Measurements from ENCODE around the gene UBE2I. TPM values are rescaled to one million over a fixed set of nuclear protein-coding genes. Genes with fewer than 3 reads are reported as not detected.

Gene UBE2I
- total RNA-seq, 4 donors from 2014 or later = 55.4 to 110 (median 58.5) TPM

DNA sequence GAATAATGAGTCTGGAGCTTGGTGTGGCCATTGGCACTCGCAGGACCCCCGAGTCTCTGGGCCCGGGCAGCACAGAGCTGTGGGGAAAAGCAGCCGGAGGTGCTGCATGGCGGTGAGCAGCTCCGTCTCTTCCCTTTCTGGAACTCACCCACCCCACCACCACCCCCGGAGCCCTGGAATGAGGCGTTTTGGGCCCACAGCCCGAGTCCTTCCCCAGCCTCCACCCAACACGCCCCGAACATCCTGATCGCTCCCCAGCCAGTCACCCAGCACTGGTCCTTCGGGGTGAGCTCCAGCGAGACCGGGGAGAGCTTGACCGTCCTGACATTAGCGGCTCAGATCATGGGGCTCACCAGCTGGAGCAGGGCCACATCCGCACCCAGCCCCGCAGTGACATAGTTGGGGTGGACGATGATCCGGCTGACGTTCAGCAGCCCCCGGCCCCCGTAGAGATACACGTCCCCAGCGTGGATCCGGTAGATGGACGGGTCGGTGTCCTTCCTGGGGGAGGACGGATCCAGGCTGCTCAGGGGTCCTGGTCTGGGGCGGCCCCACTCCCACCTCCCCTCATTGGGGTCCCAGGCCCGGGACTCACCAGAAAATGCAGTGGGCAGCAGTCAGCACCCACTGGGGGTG is 47.1 kb upstream of the UBE2I start:
- H3K27me3 ChIP-seq = peaks cover 54% of the 10 kb centered on the region
- intact Hi-C loops (cut with DNase I; ENCODE audit: low total_unique reads) = no loop called here
- peaks cover 0 to 4% (median 3%) of the 10 kb centered on the region in 4 donors for H3K4me1 ChIP-seq
- H3K4me3 ChIP-seq = no peak overlapping the region
- H3K9me3 ChIP-seq = no peaks in the 10 kb centered on the region
- H3K36me3 ChIP-seq = no peaks in the 10 kb centered on the region
- 70 to 79% methylated on average over 2 to 30 of the region's 32 CpGs for WGBS, 2 donors (ENCODE audit: low coverage in 1 of 2)
- in situ Hi-C loops (cut with MboI; ENCODE audit: low pct_ligation_motif_present in 1 of 4, low pct_unique_long_range_greater_than_20kb in 1 of 4, low sequenced_read_pairs in 3 of 4) = no loop called here
- H3K27ac ChIP-seq = no peak overlapping the region
- TF ChIP-seq, protein P1, sequence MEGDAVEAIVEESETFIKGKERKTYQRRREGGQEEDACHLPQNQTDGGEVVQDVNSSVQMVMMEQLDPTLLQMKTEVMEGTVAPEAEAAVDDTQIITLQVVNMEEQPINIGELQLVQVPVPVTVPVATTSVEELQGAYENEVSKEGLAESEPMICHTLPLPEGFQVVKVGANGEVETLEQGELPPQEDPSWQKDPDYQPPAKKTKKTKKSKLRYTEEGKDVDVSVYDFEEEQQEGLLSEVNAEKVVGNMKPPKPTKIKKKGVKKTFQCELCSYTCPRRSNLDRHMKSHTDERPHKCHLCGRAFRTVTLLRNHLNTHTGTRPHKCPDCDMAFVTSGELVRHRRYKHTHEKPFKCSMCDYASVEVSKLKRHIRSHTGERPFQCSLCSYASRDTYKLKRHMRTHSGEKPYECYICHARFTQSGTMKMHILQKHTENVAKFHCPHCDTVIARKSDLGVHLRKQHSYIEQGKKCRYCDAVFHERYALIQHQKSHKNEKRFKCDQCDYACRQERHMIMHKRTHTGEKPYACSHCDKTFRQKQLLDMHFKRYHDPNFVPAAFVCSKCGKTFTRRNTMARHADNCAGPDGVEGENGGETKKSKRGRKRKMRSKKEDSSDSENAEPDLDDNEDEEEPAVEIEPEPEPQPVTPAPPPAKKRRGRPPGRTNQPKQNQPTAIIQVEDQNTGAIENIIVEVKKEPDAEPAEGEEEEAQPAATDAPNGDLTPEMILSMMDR (IDR thresholded peaks at IDR 0.05) = no peak
- no peak for TF ChIP-seq POLR2AphosphoS5 (IDR thresholded peaks at IDR 0.05)
- TF ChIP-seq POLR2A (IDR thresholded peaks at IDR 0.05) = no peak
- TF ChIP-seq EP300 (IDR thresholded peaks at IDR 0.05; ENCODE audit: low read depth) = no peak
- DNase-seq = no peak

DNA sequence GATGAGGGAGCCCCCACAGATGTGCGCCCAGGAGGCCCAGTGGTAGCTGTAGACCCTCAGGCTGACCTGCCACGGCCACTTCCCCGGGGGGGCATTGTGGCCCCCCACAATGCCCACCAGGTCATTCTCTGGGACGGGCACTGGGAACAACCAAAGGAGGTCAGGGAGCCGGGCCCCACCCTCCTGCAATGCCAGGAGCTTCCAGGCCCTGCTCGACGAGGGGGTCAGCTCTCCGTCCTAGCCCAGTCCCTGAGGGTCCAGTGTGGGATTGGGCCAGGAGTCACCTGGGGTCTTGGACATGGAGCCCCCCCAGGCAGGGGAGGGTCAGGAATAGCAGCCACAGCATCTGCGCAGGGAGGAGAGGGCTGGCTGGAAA is 46.6 kb upstream of the UBE2I start:
- 80 to 100% methylated on average over 1 to 2 of the region's 9 CpGs for WGBS, 2 donors (ENCODE audit: low coverage in 1 of 2)
- intact Hi-C loops (cut with DNase I; ENCODE audit: low total_unique reads) (no loop called here), in situ Hi-C loops (cut with MboI; ENCODE audit: low pct_ligation_motif_present in 1 of 4, low pct_unique_long_range_greater_than_20kb in 1 of 4, low sequenced_read_pairs in 3 of 4) (no loop called here)
- no peak overlapping the region for H3K27ac ChIP-seq
- no peak overlapping the region for H3K4me3 ChIP-seq
- H3K27me3 ChIP-seq = peaks cover 50% of the 10 kb centered on the region
- H3K9me3 ChIP-seq = no peaks in the 10 kb centered on the region
- no peak for DNase-seq
- H3K36me3 ChIP-seq = no peaks in the 10 kb centered on the region
- no peak for TF ChIP-seq POLR2A (IDR thresholded peaks at IDR 0.05)
- peaks cover 0 to 4% (median 3%) of the 10 kb centered on the region in 4 donors for H3K4me1 ChIP-seq

DNA sequence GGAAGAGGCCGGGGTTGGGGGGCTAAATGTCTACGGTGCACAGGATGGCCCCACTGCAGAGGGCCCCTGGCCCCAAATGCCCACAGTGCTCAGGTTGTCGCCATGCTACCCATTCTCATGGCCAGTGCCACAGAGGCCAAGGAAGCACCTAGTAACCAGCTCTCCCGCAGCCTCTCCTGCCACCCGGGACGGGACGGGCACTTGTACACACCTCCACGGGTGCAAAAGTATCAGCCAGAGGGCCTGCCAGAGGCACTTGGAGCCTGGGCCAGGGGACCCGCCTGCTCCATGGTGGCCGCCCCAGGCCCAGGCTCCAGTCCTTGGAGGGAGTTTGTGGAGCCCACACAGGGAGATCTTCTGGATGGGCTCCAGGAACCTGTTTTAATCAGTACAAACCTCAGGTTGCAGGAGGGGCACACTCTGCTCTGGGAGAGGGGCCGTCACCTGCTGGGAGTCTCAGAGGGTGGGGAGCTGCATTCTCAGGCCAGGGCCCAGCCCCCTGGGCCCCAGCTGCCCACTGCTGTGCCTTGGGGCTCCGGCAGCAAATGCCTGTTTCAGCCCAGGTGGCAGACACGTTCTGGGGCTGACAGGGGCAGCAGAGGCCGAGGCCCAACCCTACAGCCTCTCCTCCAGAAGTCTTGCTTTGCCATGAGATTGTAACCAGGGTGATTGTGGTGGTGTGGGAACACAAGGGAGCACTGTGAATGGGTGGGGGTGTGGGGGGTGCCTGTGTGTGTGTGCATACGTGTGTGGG is 45.7 kb upstream of the UBE2I start:
- TF ChIP-seq POLR2AphosphoS5 (IDR thresholded peaks at IDR 0.05) (no peak), EP300 (IDR thresholded peaks at IDR 0.05; ENCODE audit: low read depth) (no peak), POLR2A (IDR thresholded peaks at IDR 0.05) (no peak)
- TF ChIP-seq, protein P1 (IDR thresholded peaks at IDR 0.05) = no peak
- in situ Hi-C loops (cut with MboI; ENCODE audit: low pct_ligation_motif_present in 1 of 4, low pct_unique_long_range_greater_than_20kb in 1 of 4, low sequenced_read_pairs in 3 of 4) (no loop called here), intact Hi-C loops (cut with DNase I; ENCODE audit: low total_unique reads) (no loop called here)
- peaks cover 45% of the 10 kb centered on the region for H3K27me3 ChIP-seq
- no peak overlapping the region for H3K4me3 ChIP-seq
- H3K4me1 ChIP-seq = peaks cover 0 to 4% (median 2%) of the 10 kb centered on the region in 4 donors
- 74% methylated on average over 8 of the region's 15 CpGs; no CpG with 5 or more reads in 1 of the 2 donors for WGBS, 2 donors (ENCODE audit: low coverage in 1 of 2)
- H3K27ac ChIP-seq = no peak overlapping the region
- H3K36me3 ChIP-seq = no peaks in the 10 kb centered on the region
- DNase-seq = no peak
- H3K9me3 ChIP-seq = no peaks in the 10 kb centered on the region

DNA sequence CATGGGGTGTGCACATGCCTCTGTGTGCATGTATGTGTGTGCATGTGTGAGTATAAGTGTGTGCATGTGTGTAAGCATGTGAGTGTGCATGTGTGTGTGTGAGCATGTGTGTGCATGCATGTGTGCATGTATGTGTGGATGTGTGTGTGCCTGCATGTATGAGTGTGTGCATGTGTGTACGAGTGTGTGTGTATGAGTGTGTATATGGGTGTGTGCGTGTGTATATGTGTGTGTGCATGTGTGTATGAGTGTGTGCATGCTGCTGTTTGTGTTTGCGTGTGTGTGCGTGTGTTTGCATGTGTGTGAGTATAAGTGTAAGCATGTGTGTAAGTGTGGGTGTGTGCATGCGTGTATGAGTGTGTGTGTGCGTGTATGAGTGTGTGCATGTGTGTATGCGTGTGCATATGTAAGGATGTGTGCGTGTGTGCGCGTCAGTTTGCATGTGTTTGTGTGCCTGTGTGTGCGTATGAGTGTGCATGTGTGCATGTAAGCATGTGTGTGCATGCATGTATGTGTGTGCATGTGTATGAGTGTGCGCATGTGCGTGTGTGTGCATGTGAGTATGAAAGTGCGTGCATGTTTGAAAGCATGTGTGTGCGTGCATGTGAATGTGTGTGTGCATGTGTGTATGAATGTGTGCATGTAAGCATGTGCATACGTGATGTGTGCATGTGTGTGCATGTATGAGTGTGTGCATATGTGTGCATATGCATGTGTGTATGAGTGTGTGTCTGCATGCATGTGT is 44.9 kb upstream of the UBE2I start:
- no peak for DNase-seq
- intact Hi-C loops (cut with DNase I; ENCODE audit: low total_unique reads) = no loop called here
- peaks cover 41% of the 10 kb centered on the region for H3K27me3 ChIP-seq
- in situ Hi-C loops (cut with MboI; ENCODE audit: low pct_ligation_motif_present in 1 of 4, low pct_unique_long_range_greater_than_20kb in 1 of 4, low sequenced_read_pairs in 3 of 4) = no loop called here
- no peaks in the 10 kb centered on the region for H3K4me1 ChIP-seq
- 80 to 89% methylated on average over 2 to 16 of the region's 16 CpGs for WGBS, 2 donors (ENCODE audit: low coverage in 1 of 2)
- no peaks in the 10 kb centered on the region for H3K36me3 ChIP-seq
- TF ChIP-seq, protein P1 (IDR thresholded peaks at IDR 0.05) = no peak
- no peak for TF ChIP-seq POLR2AphosphoS5 (IDR thresholded peaks at IDR 0.05)
- no peak for TF ChIP-seq POLR2A (IDR thresholded peaks at IDR 0.05)
- TF ChIP-seq EP300 (IDR thresholded peaks at IDR 0.05; ENCODE audit: low read depth) = no peak
- no peak overlapping the region for H3K4me3 ChIP-seq
- no peak overlapping the region for H3K27ac ChIP-seq
- H3K9me3 ChIP-seq = no peaks in the 10 kb centered on the region

Measured in transverse colon (tissue), 4 donors.